ENCODE results near the gene GSTT4.
A peak's percentile ranks its signal among the peaks of the same experiment; 100 is the strongest.
"Not testable (repeated sequence)": the region's sequence is repeated elsewhere in the genome, so short reads cannot be mapped to it uniquely, and the experiment has no call there.

Gene GSTT4

GRCh38 chr22:23986538-23987178 is 18.6 kb downstream of the GSTT4 start:
- not testable (repeated sequence) for DNase-seq (ENCODE audit: low read depth)

GRCh38 chr22:23986089-23986488 is 19.2 kb downstream of the GSTT4 start:
- not testable (repeated sequence) for DNase-seq (ENCODE audit: low read depth)

- no peak for DNase-seq (ENCODE audit: low read depth)
Measured at GRCh38 chr22:23984430-23984829, 20.8 kb downstream of the GSTT4 start.

GRCh38 chr22:23980567-23980966 is 24.7 kb downstream of the GSTT4 start:
- not testable (repeated sequence) for DNase-seq (ENCODE audit: low read depth)

GRCh38 chr22:23979557-23980240 is 25.6 kb downstream of the GSTT4 start, which contains the start of gene GSTT2:
GSTT2 (plus strand) TSS chr22:23980134.
- not testable (repeated sequence) for DNase-seq (ENCODE audit: low read depth)

- not testable (repeated sequence) for DNase-seq (ENCODE audit: low read depth)
Measured at GRCh38 chr22:23977304-23977703, 27.9 kb downstream of the GSTT4 start.

GRCh38 chr22:23974836-23975352 is 30.4 kb downstream of the GSTT4 start:
- DNase-seq (ENCODE audit: low read depth): not testable (repeated sequence)

GRCh38 chr22:23974345-23974744 is 30.9 kb downstream of the GSTT4 start, which contains the start of gene DDT:
DDT (minus strand) TSS chr22:23974441; CDS start chr22:23974414, 27 bp downstream.
- DNase-seq (ENCODE audit: low read depth): not testable (repeated sequence)

GRCh38 chr22:23971927-23972326 is 33.3 kb downstream of the GSTT4 start:
- DNase-seq (ENCODE audit: low read depth): not testable (repeated sequence)

- no peak for DNase-seq (ENCODE audit: low read depth)
Measured at GRCh38 chr22:23970816-23971486, 34.3 kb downstream of the GSTT4 start.

GRCh38 chr22:23970201-23970641 is 35.0 kb downstream of the GSTT4 start:
- DNase-seq (ENCODE audit: low read depth): no peak

- DNase-seq (ENCODE audit: low read depth): no peak
Measured at GRCh38 chr22:23969071-23969470, 36.2 kb downstream of the GSTT4 start.

GRCh38 chr22:23966568-23966967 is 38.7 kb downstream of the GSTT4 start, which contains the start of gene DDTL:
DDTL (plus strand) TSS chr22:23966888; CDS start chr22:23966915, 27 bp downstream.
- DNase-seq (ENCODE audit: low read depth): not testable (repeated sequence)

GRCh38 chr22:23966094-23966493 is 39.2 kb downstream of the GSTT4 start:
- DNase-seq (ENCODE audit: low read depth): not testable (repeated sequence)

GRCh38 chr22:23961084-23961771 is 44.0 kb downstream of the GSTT4 start, which contains the start of gene GSTT2B:
GSTT2B (minus strand) TSS chr22:23961195; CDS start chr22:23961131, 64 bp downstream.
- not testable (repeated sequence) for DNase-seq (ENCODE audit: low read depth)

- peak; percentile 33 for DNase-seq (ENCODE audit: low read depth)
Measured at GRCh38 chr22:23956301-23956900, 48.9 kb downstream of the GSTT4 start.

- DNase-seq (ENCODE audit: low read depth): not testable (repeated sequence)
Measured at GRCh38 chr22:23955886-23956285, 49.4 kb downstream of the GSTT4 start.

- not testable (repeated sequence) for DNase-seq (ENCODE audit: low read depth)
Measured at GRCh38 chr22:23954991-23955305, 50.3 kb downstream of the GSTT4 start.

GRCh38 chr22:23954193-23954990 is 50.9 kb downstream of the GSTT4 start:
- DNase-seq (ENCODE audit: low read depth): not testable (repeated sequence)

- not testable (repeated sequence) for DNase-seq (ENCODE audit: low read depth)
Measured at GRCh38 chr22:23953485-23953884, 51.8 kb downstream of the GSTT4 start.
